Measurements from ENCODE around the gene DAB2IP. TPM values are rescaled to one million over a fixed set of nuclear protein-coding genes. Genes with fewer than 3 reads are reported as not detected.

DAB2IP gene
- total RNA-seq, 1 experiment from 2014 or later, result 31.0 TPM

DNA sequence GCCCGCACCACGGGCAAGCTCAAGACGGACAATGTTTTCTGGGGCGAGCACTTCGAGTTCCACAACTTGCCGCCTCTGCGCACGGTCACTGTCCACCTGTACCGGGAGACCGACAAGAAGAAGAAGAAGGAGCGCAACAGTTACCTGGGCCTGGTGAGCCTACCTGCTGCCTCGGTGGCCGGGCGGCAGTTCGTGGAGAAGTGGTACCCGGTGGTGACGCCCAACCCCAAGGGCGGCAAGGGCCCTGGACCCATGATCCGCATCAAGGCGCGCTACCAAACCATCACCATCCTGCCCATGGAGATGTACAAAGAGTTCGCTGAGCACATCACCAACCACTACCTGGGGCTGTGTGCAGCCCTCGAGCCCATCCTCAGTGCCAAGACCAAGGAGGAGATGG, 108.6 kb downstream of the DAB2IP start (continued):
- TF ChIP-seq EZH2phosphoT487 (IDR thresholded peaks at IDR 0.05; ENCODE audit: borderline replicate concordance), result no peak
- TF ChIP-seq YY1 (IDR thresholded peaks at IDR 0.05; ENCODE audit: extremely low read depth, insufficient replicate concordance, low read depth, low read length), result no peak

GRCh38 chr9:121760571-121760970, 109.1 kb downstream of the DAB2IP start:
- intact Hi-C loops (cut with micrococcal nuclease), result no loop called here
- Histone ChIP-seq H3K4me2 (ENCODE audit: low read length) (no peak overlapping the region), H3K79me2 (ENCODE audit: insufficient read depth, low read length) (no peaks in the 10 kb centered on the region), H3K27me3 (ENCODE audit: insufficient read depth, low read length) (no peaks in the 10 kb centered on the region), H3K36me3 (ENCODE audit: control insufficient read depth in 1 of 2, insufficient read depth in 2 of 2, low read length in 2 of 2) (peaks cover 4 to 8% of the 10 kb centered on the region in 2 experiments; a peak in 3 of 4 replicates), H3K4me1 (ENCODE audit: control insufficient read depth in 1 of 2, insufficient read depth in 2 of 2, low read length in 2 of 2) (peaks cover 15 to 27% of the 10 kb centered on the region in 2 experiments), H3K4me3 (replicated peaks in 1 of 2; ENCODE audit: low read depth in 1 of 2, low read length in 2 of 2) (no peak overlapping the region), H3K9me2 (ENCODE audit: insufficient read depth) (no peaks in the 10 kb centered on the region), H3K9me3 (ENCODE audit: control insufficient read depth in 1 of 2, insufficient read depth in 1 of 2, low read depth in 1 of 2, low read length in 2 of 2) (no peaks in the 10 kb centered on the region), H3K9ac (ENCODE audit: low read length) (no peak overlapping the region), H3K27ac (ENCODE audit: low read depth, low read length) (no peak overlapping the region), H2AFZ (ENCODE audit: low read depth, low read length, poor library complexity, severe bottlenecking) (no peak overlapping the region), H4K20me1 (ENCODE audit: insufficient read depth) (no peaks in the 10 kb centered on the region)
- no TSS peak for BruUV-seq (replicated peaks)
- POLR2A ChIA-PET, result no interaction called here
- ATAC-seq (no peak), DNase-seq (ENCODE audit: low read depth, low spot score) (no peak)
- TF ChIP-seq ZNF274 (IDR thresholded peaks at IDR 0.05; ENCODE audit: low read depth, low read length) (no peak), SIN3A (IDR thresholded peaks at IDR 0.05; ENCODE audit: low read depth) (no peak), TCF7L2 (IDR thresholded peaks at IDR 0.05; ENCODE audit: borderline replicate concordance, extremely low read depth, insufficient read depth, insufficient read length) (no peak), FOSL1 (IDR thresholded peaks at IDR 0.05; ENCODE audit: low read depth) (no peak), JUND (IDR thresholded peaks at IDR 0.05) (no peak), EZH2 (IDR thresholded peaks at IDR 0.05) (no peak)
- CTCF ChIA-PET, result no interaction called here
- RAD21 ChIA-PET (ENCODE audit: low non-redundant PET in 1 of 2, low total read pairs in 2 of 2, uncharacterized antibody in 2 of 2, unreplicated experiment in 2 of 2), result no interaction called here

DNA sequence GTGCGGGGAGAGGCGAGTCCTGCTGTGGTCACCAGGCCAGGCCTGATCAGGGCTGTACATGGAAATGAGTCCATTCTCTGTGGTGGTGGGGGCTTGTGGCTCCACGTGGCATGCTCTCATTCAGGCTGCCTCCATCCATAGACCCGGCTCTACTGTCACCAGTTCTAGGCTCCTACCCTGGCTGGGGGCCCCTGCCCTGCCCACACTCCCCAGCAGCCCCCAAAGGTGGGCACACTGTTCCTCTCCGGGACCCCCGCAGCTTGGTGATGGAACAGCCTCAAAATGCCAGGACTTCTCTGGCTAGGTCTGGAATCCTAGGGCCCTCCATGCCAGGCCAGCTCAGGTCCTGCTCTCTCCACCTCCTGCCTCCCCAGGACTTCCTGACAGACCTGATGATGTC, 111.7 kb downstream of the DAB2IP start:
- ChIA-PET CTCF (no interaction called here), RAD21 (ENCODE audit: low non-redundant PET in 1 of 2, low total read pairs in 2 of 2, uncharacterized antibody in 2 of 2, unreplicated experiment in 2 of 2) (no interaction called here), POLR2A (no interaction called here)
- Histone ChIP-seq H4K20me1 (ENCODE audit: insufficient read depth) (no peaks in the 10 kb centered on the region), H2AFZ (ENCODE audit: low read depth, low read length, poor library complexity, severe bottlenecking) (no peak overlapping the region), H3K79me2 (ENCODE audit: insufficient read depth, low read length) (no peaks in the 10 kb centered on the region), H3K4me2 (ENCODE audit: low read length) (no peak overlapping the region), H3K27me3 (ENCODE audit: insufficient read depth, low read length) (no peaks in the 10 kb centered on the region), H3K36me3 (ENCODE audit: control insufficient read depth in 1 of 2, insufficient read depth in 2 of 2, low read length in 2 of 2) (peaks cover 4 to 17% of the 10 kb centered on the region in 2 experiments; a peak in 3 of 4 replicates), H3K4me1 (ENCODE audit: control insufficient read depth in 1 of 2, insufficient read depth in 2 of 2, low read length in 2 of 2) (peaks cover 15 to 28% of the 10 kb centered on the region in 2 experiments), H3K9me2 (ENCODE audit: insufficient read depth) (no peaks in the 10 kb centered on the region), H3K4me3 (replicated peaks in 1 of 2; ENCODE audit: low read depth in 1 of 2, low read length in 2 of 2) (no peak overlapping the region), H3K27ac (ENCODE audit: low read depth, low read length) (peak overlapping the region; percentile 9; the same call in 1 of the 2 replicates), H3K9ac (ENCODE audit: low read length) (no peak overlapping the region), H3K9me3 (ENCODE audit: control insufficient read depth in 1 of 2, insufficient read depth in 1 of 2, low read depth in 1 of 2, low read length in 2 of 2) (no peaks in the 10 kb centered on the region)
- no peak for DNase-seq (ENCODE audit: low read depth, low spot score)
- no TSS peak for BruUV-seq (replicated peaks)
- intact Hi-C loops (cut with micrococcal nuclease), result no loop called here
- no peak for ATAC-seq
- TF ChIP-seq SRF (IDR thresholded peaks at IDR 0.05; ENCODE audit: low read depth) (no peak), RAD21 (IDR thresholded peaks at IDR 0.05; ENCODE audit: low read depth) (no peak), SIN3A (IDR thresholded peaks at IDR 0.05; ENCODE audit: low read depth) (no peak), FOSL1 (IDR thresholded peaks at IDR 0.05; ENCODE audit: low read depth) (no peak), ZNF274 (IDR thresholded peaks at IDR 0.05; ENCODE audit: low read depth, low read length) (no peak), TCF7L2 (IDR thresholded peaks at IDR 0.05; ENCODE audit: borderline replicate concordance, extremely low read depth, insufficient read depth, insufficient read length) (no peak), POLR2AphosphoS5 (IDR thresholded peaks at IDR 0.05; ENCODE audit: low read depth, low read length) (no peak), ELF1 (IDR thresholded peaks at IDR 0.05; ENCODE audit: borderline replicate concordance, low read depth) (no peak), CEBPB (IDR thresholded peaks at IDR 0.05; ENCODE audit: low read depth) (no peak)
- TF ChIP-seq, protein P1, sequence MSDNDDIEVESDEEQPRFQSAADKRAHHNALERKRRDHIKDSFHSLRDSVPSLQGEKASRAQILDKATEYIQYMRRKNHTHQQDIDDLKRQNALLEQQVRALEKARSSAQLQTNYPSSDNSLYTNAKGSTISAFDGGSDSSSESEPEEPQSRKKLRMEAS (IDR thresholded peaks at IDR 0.05), result no peak
- TF ChIP-seq, protein P2, sequence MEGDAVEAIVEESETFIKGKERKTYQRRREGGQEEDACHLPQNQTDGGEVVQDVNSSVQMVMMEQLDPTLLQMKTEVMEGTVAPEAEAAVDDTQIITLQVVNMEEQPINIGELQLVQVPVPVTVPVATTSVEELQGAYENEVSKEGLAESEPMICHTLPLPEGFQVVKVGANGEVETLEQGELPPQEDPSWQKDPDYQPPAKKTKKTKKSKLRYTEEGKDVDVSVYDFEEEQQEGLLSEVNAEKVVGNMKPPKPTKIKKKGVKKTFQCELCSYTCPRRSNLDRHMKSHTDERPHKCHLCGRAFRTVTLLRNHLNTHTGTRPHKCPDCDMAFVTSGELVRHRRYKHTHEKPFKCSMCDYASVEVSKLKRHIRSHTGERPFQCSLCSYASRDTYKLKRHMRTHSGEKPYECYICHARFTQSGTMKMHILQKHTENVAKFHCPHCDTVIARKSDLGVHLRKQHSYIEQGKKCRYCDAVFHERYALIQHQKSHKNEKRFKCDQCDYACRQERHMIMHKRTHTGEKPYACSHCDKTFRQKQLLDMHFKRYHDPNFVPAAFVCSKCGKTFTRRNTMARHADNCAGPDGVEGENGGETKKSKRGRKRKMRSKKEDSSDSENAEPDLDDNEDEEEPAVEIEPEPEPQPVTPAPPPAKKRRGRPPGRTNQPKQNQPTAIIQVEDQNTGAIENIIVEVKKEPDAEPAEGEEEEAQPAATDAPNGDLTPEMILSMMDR (IDR thresholded peaks at IDR 0.05 in 2 of 3, conservative IDR thresholded peaks at IDR 0.05 in 1 of 3; ENCODE audit: borderline replicate concordance in 1 of 3, insufficient read depth in 1 of 3, low read depth in 2 of 3, low read length in 2 of 3), result no peak

Data from HCT116 (cell line).